ENCODE measurements around the gene TXK.

TXK gene

DNA sequence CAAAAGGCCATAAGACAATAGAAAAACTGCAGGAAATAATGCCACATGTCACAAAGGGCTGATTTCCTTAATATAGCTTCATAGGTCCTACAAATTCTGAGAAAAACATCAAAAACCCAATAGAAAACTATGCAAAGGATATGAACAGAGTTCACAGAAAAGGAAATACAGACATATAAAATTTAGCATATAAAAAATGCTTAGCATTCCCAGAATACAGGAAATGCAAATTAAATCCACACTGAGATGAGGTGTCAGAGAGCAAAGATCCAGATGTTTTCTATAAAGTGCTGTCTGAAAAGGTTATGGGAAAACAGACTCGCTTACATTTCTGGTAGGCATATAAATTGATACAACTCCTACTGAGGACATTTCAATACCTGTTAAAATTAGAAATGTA lies 33.8 kb downstream of the TXK start:
- no peak for DNase-seq

DNA sequence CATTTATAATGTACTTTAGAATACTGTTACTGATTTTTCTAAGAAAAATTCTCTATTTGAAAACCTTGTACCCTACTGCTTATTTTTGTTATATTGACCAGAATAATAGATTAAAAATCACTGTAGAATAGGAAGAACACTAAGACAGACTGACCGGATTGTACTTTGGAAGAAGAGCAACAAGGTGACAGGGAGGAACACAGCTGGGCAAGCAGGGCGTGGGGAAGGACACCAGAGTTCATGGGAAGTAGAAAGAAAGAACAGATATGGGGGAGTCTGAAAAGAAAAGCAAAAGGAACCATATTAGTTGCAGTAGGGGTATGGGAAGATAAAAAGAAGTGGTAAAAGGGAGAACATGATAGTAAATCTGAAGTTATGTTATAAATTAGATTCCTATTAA lies 38.6 kb downstream of the TXK start:
- DNase-seq, result no peak

DNA sequence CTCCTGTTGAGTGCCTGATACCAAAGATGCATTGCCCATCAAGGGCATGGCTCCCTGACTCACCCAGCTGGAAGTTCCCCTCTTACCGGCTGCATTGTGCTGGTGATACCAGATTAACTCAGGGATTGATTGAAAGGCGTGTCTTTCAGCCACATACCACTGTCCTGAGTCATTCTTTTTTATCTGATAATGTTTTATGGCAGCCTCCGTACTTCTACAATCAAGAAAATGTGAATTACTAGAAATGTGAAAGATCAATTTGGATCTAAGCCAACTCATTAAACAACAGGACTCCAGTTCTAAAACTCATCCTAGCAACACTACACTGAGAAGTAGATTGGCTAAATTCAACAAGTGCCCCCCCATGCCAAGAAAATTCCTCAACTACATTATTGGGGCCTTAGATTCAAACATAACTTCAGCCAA lies 40.0 kb downstream of the TXK start:
- DNase-seq, result no peak

DNA sequence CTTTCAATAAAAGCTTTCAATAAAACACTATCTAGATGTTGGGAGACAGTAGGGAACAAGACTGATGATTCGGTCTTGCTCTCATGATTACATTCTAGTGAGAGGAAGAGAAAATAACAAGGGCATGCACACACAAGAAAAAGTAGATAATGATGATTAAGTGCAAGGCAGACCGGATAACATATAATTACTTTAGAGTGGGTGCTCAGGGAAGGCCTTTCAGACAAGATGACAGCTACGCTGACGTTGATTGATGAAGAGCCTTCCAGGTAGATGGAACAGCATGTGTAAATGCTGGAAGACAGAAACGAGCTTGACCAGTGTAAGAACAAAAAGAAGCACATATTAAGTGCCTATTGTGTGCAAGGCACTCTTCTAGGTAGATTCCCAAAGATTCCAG lies 43.4 kb downstream of the TXK start:
- no peak for DNase-seq

DNA sequence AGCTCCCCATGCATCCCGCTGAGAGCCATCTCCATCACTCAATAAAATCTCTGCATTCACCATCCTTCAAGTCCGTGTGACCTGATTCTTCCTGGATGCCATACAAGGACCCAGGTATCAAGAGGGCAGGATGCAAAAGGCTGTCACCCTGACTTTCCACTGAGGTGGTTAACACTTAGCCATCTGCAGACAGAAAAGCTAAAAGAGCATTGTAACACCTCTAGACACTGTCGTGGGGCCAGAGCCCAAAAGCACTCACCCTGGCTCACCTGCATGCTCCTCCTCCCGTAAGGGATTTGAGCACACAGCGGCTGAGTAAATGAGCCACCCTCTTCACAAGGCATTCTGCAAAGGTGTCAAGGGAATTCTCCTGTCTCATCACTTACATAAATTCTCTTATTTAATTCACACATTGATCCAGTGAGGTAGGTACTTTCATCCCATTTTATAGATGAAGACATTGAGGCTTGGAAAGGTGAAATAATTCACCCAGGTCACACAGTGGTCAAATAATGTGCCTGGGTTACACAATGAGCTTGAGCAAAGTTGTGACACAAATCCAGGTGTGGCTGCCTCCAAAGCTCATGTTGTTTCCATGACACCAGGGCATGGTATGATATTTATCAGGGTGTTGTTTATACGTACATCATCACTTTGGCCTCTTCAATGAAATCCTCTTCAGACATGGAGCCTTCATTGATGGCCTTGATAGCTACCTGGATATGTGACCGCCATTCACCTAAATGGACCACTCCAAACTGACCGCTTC lies 48.0 kb downstream of the TXK start:
- DNase-seq, result no peak

DNA sequence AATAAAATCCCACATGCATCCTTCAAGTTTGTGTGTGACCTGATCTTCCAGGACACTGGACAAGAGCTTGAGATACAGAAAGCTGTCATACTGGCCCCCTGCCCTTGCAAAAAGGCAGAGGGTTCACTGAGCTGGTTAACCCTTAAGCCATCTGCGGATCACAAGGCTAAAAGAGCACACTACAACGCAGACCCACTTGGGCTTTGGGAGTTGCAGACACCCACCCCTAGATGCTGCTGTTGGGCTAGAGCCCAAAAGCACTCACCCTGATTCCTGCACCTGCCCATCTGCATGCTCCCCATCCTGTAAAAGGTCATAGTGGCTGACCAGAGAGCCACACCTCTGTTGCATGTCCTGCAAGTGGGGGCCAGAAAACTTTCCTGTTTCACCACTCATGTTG lies 51.1 kb downstream of the TXK start:
- no peak for DNase-seq

DNA sequence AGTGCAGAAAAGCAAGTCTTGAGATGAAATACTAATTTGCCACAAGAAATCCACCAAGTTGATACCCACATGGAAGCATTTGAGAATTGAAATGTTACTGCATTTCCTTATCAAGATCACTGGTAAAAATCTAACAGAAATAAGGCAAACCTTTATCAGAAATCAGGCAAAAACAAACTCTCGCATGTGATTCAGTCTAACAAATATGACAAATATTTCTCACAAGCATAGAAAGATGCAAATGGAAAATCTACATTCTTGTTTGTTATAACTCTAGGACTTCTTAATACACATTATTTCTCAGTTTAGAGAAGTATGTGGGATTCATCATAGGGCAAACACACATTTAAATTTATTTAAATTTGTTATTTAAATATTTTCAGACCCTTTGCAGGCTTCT lies 52.9 kb downstream of the TXK start:
- DNase-seq, result no peak

DNA sequence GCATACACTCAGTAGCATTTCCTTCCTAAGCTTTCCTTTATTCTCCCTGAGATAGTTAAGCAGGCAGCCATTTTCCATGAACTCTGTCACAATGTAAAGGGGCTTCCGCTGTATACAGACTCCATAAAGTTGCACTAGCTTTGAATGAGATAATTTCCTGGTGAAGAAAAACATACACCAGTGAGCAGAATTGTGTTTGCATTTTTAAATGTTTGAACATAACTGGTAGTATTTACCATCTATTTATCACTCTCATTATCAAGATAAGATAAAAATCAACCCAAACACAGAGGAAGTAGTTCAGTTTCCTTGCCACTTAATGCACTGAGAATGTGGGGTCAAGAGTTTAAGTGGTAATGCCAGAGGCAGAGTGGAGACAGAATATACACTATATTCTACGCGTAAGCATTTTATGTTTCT lies 54.1 kb downstream of the TXK start:
- DNase-seq, result no peak

DNA sequence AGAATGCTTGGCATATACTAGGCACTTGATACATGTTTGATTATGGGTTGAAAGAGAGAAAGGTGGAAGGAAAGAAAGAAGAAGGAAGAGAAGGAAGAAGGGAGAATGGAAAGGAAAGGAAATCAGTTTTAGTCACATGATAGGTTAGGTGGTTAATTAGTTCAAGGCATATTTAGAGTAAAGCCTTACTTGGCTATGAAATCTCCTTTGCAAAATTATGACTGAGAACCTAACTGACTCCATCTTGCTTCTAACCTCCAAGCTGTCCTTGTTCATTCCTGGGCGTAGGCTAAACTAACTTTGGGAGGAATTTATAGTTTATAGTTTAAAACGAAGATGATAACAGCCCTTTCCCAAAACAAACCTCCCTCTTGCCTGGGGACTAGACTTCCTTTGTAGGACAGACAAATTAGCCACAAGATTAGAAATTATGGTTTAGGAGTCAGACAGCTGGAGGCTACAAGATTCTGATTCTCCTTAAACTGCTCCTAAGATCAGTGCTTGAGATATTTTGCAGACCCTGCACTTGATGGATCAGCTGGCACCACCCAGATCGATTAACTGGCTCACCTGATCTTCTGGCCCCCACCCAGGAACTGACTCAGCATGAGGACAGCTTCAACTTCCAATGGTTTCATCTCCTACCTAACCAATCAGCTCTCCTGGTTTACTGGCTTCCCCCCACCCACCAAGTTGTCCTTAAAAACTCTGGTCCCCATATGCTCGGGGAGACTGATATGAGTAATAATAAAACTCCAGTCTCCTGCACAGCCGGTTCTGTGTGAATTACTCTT lies 55.0 kb downstream of the TXK start:
- DNase-seq, result no peak

DNA sequence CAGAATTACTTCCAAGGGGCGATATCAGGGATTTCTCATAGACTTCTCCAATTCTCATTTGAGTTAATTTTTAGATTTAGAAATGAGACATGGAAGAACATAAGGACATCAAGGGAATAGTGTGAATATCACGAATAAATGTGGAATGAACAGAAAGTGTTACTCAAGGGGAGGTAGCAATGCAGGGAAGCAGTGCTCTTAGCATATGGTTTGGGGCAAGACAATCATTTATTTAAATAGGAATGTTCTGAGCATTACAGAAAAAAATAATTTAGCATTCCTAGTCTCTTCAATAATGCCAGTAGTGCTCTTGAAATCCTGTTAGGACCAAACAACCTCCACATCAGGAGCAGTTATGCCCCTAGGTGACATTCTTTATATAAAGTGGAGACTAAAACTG lies 55.6 kb downstream of the TXK start:
- DNase-seq, result no peak

DNA sequence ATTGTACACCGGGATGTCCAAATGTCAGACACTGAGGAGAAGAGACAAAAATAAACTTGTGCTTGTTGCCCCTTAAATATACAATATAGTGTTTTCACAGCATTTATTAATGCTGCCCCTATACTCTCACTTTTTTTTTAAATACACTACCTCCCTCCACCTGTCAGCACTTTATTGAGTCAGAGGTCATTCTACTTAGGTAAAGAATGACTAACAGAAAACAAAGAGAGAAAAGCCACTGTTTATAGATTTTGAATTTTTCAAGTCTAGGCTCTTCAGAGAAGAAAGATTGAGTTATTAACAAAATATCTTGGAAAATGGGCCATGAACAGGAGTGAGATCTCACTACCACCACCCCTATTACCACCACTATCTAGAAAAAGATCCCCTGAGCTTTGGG lies 59.4 kb downstream of the TXK start:
- no peak for DNase-seq

DNA sequence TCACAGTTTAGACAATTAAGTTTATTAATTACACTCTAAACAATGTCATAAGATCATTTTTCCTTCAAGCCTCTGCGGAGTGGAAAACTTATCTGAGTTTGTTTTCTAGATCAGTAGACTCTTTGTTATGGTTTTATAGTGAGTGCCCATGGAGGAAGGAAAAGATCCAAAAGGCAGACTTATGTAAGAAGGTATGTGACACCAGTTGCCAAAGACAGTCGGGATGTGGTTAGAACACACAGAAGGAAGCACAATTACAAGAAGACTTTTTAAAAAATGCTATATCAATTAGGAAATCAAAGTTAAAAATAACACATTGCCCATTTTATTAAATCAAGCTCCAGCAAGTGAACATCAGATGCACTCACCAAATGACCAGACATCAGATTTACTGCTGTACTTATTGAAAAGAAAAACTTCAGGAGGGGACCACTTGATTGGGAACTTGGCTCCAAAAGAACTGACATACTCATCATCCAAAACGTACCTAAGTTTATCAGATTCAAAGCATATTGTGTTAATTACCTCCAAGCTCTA lies 60.4 kb downstream of the TXK start:
- no peak for DNase-seq

DNA sequence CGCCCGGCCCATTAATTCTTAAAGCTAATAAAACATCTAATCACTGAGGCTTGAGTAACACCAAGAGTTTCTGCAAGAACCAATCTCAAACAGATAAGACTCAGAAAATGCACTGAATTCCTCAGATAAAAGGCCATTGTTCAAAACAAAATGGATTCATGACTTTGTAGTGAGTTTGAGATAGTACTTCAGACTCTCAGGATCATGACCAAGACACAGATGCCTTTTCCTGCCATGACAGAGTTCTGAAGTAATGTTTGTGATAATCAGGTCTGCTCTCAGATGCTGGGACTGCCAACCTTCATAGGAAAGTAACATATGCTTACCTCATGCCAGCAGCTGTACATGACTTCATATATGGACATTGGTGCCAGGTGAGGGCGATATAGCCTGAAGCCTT lies 62.9 kb downstream of the TXK start:
- DNase-seq, result no peak

DNA sequence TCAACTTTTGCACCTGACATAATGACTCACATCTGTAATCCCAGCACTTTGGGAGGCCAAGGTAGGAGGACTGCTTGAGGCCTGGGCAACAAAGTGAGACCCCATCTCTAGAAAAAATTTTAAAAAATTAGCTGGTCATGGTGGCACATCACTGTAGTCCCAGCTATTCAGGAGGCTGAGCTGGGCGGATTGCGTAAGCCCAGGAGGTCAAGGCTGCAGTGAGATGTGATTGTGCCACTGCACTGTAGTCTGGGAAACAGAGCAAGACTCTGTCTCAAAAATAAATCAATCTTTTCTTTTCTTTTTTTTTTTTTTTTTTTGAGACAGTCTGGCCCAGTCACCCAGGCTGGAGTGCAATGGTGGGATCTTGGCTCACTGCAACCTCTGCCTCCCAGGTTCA lies 65.0 kb downstream of the TXK start:
- DNase-seq, result no peak

DNA sequence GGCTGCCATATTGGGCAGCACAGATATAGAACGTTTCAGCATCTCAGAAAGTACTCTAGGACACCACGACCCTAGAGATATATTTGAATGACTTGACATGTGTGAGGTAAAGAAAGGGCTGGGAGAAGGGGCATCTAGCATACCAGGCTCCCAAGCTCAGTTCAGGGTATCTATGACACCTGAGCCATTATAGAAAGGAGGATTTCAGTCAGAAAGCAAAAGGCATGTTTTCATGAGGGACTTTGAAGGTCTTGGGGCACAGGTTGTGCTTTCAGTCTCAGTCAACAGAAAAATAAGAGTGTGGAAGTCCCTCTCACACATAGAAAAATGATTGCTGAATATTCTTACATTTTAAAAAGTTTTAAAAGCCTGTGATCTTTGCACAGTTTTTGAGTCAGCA lies 65.9 kb downstream of the TXK start:
- DNase-seq, result no peak

DNA sequence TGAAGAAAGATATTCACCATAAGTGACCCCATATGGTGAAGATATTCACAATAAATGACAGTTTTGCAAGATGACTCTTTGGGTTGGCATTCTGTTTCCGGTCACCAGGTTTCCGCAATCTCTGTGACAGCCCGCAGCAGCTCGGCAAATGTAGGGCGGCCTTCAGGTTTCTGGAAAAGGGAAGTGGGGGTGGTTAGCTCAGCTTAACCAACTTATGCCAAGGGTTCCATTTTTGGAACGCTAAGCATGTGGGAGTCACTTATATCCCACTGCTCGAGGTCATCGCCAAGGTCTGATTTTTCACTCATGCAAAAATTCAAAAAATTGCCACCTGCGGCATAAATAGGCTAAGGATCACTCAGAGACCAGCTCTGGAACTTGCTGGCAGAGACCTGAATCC lies 66.5 kb downstream of the TXK start:
- no peak for DNase-seq

DNA sequence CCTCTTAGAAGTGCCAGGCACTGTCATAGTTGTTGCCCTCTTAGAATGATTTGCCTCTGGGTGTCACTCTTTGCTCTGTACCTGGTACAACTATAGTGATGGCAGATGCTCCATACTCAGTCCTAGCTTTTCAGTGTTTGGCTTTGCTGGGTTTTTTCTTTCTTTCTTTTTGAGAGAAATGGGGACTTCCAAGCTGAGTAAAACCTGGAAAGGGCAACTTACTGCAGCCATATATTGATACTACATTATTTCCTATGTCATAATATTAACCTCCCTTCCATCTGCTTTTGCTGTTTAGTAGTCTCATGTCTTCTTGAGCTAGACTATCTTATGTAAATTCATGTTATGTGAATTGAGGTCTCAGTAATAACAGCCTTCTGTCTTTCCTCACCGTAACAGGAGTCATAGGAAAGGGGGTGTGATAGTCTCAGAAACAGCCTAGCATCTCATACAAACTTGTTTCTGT lies 68.4 kb downstream of the TXK start:
- no peak for DNase-seq

DNA sequence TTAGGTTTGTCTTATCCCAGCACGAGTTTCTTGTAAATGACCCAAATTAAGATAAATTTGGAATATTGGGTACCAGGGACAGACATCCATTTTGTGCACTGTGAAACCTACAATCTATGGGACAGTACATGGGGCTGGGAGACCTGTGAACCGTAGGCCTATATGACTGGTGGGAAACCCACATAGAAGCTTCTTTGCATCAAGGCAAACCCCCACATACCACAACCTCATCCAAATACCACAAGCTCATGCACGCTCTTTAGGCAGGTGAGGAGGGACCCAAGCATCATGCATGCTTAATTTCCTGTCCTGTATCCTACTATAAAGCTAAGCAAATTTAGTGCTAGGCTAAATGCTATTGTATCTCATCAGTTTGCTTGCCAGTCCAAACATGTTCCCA lies 69.7 kb downstream of the TXK start:
- DNase-seq, result no peak

DNA sequence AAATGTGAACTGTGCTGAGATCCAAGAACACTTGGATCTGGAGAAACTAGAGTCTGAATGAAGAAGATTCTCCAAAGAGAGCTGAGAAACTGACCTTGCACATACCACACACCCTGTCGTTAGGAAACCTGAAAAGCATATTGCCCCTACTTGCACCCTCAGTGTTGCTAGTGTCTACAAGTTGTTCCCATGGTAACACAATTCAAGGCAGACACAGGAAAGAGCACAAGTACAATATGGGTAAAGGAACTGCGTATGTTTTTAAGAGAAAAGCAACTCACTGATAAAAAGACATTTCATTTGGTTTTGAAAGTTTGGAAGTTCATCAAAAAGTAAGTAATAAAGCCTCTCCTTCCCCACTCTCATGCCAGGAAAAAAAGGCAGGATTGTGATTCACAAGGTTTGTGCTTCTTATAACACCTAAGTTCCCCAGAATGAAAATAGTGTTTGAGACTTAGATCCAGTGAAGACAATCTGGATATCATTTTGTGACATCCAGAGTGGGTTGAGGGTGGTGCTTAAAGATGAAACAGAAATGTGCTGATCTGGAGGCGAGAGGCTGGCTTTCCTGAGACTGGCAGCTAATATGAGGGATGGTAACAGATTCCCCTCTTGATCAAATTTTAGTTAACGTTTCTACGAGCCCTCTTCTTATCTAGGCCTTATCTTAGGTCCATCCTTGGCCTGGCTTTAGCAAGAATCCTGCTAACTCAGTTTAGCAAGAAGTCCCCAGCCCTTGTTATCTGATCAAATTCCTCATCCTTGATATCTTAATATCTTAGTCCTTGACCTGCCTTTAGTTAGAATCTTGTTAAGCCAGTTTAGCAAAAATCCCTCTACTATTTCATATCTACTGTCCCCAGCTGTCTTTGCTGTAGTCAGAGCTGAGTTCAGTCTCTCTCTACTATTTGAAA lies 75.2 kb downstream of the TXK start:
- DNase-seq, result no peak

DNA sequence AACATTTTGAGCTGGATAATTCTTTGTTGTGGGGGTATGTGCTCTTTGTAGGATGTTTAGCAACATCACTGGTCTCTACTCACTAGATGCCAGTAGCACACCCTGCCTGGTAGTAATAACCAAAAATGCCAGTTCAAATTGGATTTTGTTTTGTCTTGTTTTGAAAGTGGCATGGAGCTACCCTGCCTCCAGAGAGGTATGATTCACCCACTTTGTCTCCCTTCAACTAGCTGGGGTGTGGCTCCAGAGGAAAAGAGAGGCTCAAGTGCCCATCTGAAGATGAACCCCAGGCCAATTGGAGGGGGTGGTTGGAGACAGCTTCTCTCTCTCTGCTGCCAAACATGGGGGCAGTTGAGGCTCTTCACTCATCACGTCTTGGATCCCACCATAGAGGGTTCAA lies 83.0 kb downstream of the TXK start:
- no peak for DNase-seq

DNA sequence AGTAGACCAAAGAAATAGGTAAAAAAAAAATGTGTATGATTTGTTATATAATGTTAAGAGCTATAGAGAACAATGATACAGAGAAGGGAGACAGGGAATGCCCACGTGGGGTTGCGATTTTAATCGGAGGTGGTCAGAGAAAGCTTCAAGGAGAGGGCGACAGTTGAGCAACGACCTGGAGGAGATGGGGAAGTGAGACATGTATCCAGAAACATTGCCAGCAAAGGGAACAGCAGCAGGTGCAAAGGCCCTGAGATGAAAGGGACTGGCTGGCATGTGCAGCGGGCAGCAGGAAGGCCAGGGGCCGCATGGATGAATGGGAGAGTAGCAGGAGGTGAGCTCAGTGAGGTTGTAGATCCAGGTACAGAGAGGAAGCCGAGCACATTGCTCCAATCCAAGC lies 84.6 kb downstream of the TXK start:
- no peak for DNase-seq

DNA sequence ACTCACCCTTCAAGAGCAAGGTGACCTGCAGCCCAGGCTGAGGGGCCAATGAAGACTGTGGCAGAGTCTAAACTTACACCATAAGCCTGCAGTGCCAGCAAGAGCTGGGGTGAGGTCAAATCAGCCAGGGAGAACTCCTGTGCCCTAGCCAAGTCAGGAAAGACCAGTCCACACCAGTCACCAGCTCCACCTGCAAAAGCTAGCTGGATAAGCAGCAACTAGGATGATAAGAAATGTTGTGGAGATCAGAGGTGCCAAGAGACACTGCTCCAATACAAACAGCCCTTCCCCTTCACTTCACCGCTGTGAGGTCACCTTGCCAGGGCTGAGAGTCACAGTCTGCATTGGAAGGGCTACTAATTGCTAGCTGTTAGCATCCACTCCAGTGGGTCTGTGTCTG lies 86.2 kb downstream of the TXK start:
- no peak for DNase-seq

DNA sequence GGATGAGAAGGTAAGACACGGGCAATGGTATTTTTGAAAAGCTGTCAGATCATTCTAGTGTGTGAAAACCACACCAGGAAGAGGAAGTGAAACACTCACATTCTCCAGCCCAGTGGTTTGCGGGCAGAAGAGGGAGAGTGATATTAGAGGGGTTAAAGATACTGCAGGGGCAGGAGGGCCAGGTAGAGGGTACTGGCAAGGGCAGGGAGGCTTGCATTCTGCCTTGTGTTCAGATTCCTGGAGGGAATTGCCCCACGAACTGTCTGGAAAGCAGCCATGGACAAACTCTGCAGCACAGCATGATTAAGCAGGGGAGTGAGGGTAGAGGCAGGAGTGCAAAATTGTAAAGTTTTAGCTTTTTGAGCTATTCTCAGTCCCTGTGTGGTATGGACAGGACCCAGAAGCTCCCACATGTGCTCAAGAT lies 86.6 kb downstream of the TXK start:
- no peak for DNase-seq
